Activated naive CD4-positive, alpha-beta T cell treated with Interleukin-2 at 50 U/mL for 16 hours (primary cell): ENCODE data around the gene ZNF837.

Experiments
- DNase-seq: peaks from one replicate; pipeline ENCODE4 v3.0.0-alpha.2; 2020

ZNF837 gene

GRCh38 chr19:58367698-58368454, 13.0 kb downstream of the ZNF837 start:
- DNase-seq: no peak

- DNase-seq: no peak
Measured at GRCh38 chr19:58366585-58367430, 14.0 kb downstream of the ZNF837 start.

GRCh38 chr19:58364146-58364545, 16.7 kb downstream of the ZNF837 start:
- DNase-seq: no peak

- peak; percentile 97 for DNase-seq
Measured at GRCh38 chr19:58362272-58362994, 18.4 kb downstream of the ZNF837 start, which contains the start of gene ZNF497. ZNF497 (minus strand) TSS chr19:58362751; CDS start chr19:58357635, 5,116 bp downstream.

GRCh38 chr19:58361900-58362271, 18.9 kb downstream of the ZNF837 start:
- peak; percentile 53 for DNase-seq

- no peak for DNase-seq
Measured at GRCh38 chr19:58357481-58358145, 23.2 kb downstream of the ZNF837 start.

GRCh38 chr19:58356766-58357480, 23.9 kb downstream of the ZNF837 start:
- no peak for DNase-seq

- peak; percentile 27 for DNase-seq
Measured at GRCh38 chr19:58355908-58356765, 24.7 kb downstream of the ZNF837 start.

GRCh38 chr19:58355215-58355796, 25.5 kb downstream of the ZNF837 start:
- no peak for DNase-seq

- DNase-seq: no peak
Measured at GRCh38 chr19:58354478-58355030, 26.3 kb downstream of the ZNF837 start.

- DNase-seq: no peak
Measured at GRCh38 chr19:58353717-58354477, 26.9 kb downstream of the ZNF837 start.

- DNase-seq: no peak
Measured at GRCh38 chr19:58352760-58353671, 27.8 kb downstream of the ZNF837 start, which contains the start of gene A1BG. A1BG (minus strand) TSS chr19:58353492; CDS start chr19:58353437, 55 bp downstream.

GRCh38 chr19:58351990-58352755, 28.7 kb downstream of the ZNF837 start:
- DNase-seq: no peak

- no peak for DNase-seq
Measured at GRCh38 chr19:58351558-58351878, 29.3 kb downstream of the ZNF837 start.

GRCh38 chr19:58350871-58351557, 29.8 kb downstream of the ZNF837 start:
- no peak for DNase-seq

GRCh38 chr19:58350001-58350861, 30.6 kb downstream of the ZNF837 start:
- DNase-seq: no peak
